Mesodermal cell (in vitro differentiated cells): ENCODE results near the gene CDK4.
A peak's percentile ranks its signal among the peaks of the same experiment; 100 is the strongest.

Source experiments
- H3K27ac ChIP-seq: 2 replicates; pipeline ENCODE4 v1.7.0; 2013; ENCODE audit warnings: mild to moderate bottlenecking, low read depth, low read length, moderate library complexity; ENCODE audit not compliant: severe bottlenecking
- H3K36me3 ChIP-seq: 2 replicates; pipeline ENCODE4 v1.7.1; 2013; ENCODE audit warnings: mild to moderate bottlenecking, low read length, moderate library complexity; ENCODE audit not compliant: control insufficient read depth, insufficient read depth
- H3K4me1 ChIP-seq: one replicate; pipeline ENCODE4 v1.7.1; 2013; ENCODE audit warnings: mild to moderate bottlenecking, low read length; ENCODE audit not compliant: insufficient read depth, control insufficient read depth, poor library complexity, severe bottlenecking
- H3K4me3 ChIP-seq: 2 replicates; pipeline ENCODE4 v1.7.0; 2013; ENCODE audit warnings: low read length, control low read depth, mild to moderate bottlenecking; ENCODE audit not compliant: insufficient read depth, poor library complexity, severe bottlenecking; ENCODE audit errors: extremely low read depth
- H3K9me3 ChIP-seq: 2 replicates; pipeline ENCODE4 v1.7.1; 2013; ENCODE audit warnings: mild to moderate bottlenecking, low read length, moderate library complexity; ENCODE audit not compliant: control insufficient read depth
- WGBS, 2 experiments: methylation state at CpG; one replicate each; pipeline ENCODE4 v1.1.5; 2013; ENCODE audit warnings: missing lambda C conversion rate in 2 of 2; ENCODE audit not compliant: insufficient coverage in 2 of 2; 5-methylcytosine and 5-hydroxymethylcytosine counted together

CDK4 gene

GRCh38 chr12:57738661-57739237 is 13.4 kb downstream of the CDK4 start, which contains the start of gene AGAP2:
AGAP2 (minus strand) TSS chr12:57738742; CDS start chr12:57738246, 496 bp downstream.
- WGBS, 2 experiments: 2% methylated on average over 23 of the region's 36 CpGs; no CpG with 5 or more reads in 1 of the 2 experiments
- Histone ChIP-seq H3K4me1 (peaks cover 6% of the 10 kb centered on the region), H3K9me3 (no peaks in the 10 kb centered on the region), H3K27ac (no peak within 1 kb of the TSS), H3K4me3 (peak within 1 kb of the TSS; percentile 33), H3K36me3 (no peaks in the 10 kb centered on the region)

- peak overlapping the region; percentile 33 for H3K4me3 ChIP-seq
- no peak overlapping the region for H3K27ac ChIP-seq
- no peaks in the 10 kb centered on the region for H3K9me3 ChIP-seq
- peaks cover 6% of the 10 kb centered on the region for H3K4me1 ChIP-seq
- no peaks in the 10 kb centered on the region for H3K36me3 ChIP-seq
- 0 to 1% methylated on average over 67 to 84 of the region's 110 CpGs for WGBS, 2 experiments
Measured at GRCh38 chr12:57737467-57738460, 14.3 kb downstream of the CDK4 start.

DNA sequence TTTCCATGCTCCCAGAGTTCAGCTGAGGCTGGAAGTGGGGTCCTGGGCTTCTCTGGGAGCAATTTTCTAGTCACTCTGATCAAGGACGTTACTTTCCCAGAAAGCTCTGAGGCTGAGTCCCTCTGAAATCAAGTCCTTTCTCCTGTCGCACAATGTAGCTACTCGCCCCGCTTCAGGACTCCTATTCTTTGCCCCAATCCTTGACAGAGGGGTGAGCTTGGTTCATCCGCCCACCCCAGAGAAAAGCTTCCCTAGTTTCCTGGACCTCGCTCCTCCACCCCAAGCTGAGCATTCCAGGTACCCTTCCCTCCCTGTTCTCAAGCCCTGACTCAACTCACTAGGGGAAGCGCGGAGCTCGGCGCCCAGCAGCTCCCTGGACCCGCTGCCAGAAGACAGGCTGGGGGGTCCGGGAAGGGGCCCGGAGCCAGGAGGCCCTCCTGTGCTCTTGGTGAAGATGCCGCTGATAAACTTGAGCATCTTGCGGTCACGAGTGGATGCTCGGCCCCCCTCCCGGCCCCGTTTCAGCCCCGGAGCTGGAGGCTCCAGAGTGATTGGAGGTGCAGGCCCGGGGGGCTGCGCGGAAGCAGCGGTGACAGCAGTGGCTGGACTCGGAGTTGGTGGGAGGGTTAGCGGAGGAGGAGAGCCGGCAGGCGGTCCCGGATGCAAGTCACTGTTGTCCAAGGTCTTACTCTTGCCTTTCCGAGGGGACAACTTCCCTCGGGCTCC is 15.2 kb downstream of the CDK4 start:
- Histone ChIP-seq H3K36me3 (no peaks in the 10 kb centered on the region), H3K27ac (no peak overlapping the region), H3K9me3 (no peaks in the 10 kb centered on the region), H3K4me1 (peaks cover 6% of the 10 kb centered on the region), H3K4me3 (peak overlapping the region; percentile 33)
- WGBS, 2 experiments: 1 to 2% methylated on average over 22 to 23 of the region's 31 CpGs

DNA sequence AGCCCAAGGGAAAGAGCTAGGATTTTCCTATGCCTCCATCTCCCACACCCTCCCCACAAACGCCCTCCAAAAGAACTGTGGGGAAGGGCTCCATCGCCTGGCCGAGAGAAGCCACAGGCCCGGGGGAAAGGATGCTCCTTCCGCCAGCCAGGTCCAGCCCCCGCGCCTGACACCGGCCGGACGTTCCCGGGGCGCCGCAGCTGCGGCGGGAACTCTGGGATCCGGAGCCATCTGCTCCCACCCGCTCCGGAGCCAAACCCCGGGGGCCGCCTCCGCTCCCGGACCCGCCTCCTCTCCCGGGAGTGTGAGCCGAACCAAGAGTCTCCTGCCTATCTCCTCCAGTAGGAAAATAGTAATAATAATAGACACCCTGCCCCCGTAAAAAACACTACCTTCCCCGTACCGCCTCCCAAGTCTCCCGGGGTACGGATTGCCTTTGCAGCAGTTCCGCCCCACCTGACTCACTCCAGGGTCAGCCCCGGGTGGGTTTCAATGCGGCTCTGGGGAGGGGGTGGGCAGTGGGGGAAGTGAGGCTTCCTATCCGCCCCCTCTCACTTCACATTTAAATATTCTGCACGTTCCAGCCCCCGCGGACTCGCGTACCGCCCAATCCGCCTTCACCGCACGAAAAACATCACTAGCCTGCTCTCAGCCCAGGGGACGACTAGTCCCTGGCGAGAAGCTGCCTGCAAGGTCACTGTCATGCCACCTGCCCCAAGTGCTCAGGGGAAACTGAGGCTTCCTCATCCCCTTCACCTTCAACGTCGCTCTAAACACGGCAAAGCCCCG is 16.0 kb downstream of the CDK4 start:
- Histone ChIP-seq H3K4me3 (peak overlapping the region; percentile 18), H3K9me3 (no peaks in the 10 kb centered on the region), H3K4me1 (peaks cover 6% of the 10 kb centered on the region), H3K36me3 (no peaks in the 10 kb centered on the region), H3K27ac (no peak overlapping the region)
- WGBS, 2 experiments: 0% methylated on average over 27 to 29 of the region's 49 CpGs

DNA sequence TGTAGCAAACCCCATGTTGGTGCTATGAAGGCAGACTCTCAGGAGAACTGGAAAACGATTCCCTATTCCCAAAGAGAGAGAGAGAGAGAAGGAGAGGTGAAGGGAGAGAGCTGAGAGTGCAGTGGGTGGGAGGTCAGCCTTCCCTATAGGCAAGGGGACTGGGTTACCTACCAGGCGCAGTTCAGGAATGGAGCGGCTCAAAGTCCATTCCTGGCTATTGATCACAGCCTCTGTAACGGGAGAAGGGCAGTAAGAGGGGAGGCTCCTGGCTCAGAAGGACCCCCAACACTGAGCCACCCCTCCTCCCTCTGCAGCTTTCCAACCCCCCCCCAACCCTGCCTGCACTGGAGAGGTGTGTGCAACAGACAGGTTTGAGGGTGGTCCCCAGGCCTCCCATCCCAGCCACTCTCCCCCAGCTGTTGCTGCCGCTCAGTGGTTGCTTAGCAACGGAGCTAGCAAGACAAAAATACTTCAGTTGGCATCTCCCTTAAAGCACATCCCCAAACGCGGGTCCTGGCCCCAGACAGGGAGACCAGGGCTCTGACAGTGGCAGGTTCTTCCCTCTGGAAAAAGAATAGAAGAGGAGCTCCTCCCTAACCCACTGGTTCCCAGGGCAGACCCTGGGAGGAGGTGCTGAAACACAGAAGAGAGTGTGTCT is 16.8 kb downstream of the CDK4 start:
- Histone ChIP-seq H3K9me3 (no peaks in the 10 kb centered on the region), H3K36me3 (no peaks in the 10 kb centered on the region), H3K4me1 (peaks cover 6% of the 10 kb centered on the region), H3K27ac (no peak overlapping the region), H3K4me3 (no peak overlapping the region)
- WGBS, 2 experiments: 7 to 29% methylated on average over 1 to 3 of the region's 8 CpGs

DNA sequence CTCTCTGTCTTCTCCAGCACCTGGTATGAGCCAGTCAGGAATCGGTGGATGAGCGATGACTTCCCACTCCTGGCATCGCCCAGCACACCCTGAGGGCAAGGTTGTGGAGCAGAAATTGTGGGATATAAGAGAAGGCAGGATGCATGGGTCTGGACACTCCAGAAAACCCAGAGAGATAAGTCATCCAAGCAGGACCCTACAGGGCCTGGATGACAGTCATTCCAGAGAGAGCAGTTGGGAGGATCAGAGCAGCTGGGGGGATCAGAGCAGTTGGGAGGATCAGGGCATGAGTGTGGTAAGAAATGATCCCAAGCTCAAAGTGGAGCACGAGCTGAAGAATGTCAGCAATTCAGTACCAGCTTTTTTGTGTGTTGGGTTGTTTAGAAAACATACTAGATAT is 17.5 kb downstream of the CDK4 start:
- no peaks in the 10 kb centered on the region for H3K36me3 ChIP-seq
- H3K9me3 ChIP-seq: no peaks in the 10 kb centered on the region
- 78 to 83% methylated on average over 2 to 3 of the region's 4 CpGs for WGBS, 2 experiments
- H3K27ac ChIP-seq: no peak overlapping the region
- H3K4me1 ChIP-seq: peaks cover 6% of the 10 kb centered on the region
- H3K4me3 ChIP-seq: no peak overlapping the region

DNA sequence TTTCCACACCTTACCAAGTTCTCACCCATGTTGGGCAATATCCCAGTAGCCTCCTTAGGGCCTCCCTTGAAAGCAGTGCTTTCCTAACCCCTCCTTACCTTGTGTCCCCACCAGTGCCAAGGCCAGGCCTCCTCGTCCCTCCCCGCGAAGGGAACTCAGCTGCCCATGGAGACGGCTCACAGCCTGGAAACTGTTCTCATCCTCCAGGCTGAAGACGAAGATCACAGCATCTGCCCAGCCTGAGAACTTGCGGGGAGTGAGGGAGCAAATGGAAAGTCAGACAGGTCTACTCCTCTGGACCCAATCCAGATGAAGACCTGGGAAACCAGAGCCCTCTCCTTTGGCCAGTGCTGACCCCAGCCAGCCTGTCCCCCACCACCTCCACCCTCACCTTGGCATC is 18.2 kb downstream of the CDK4 start:
- Histone ChIP-seq H3K27ac (no peak overlapping the region), H3K36me3 (no peaks in the 10 kb centered on the region), H3K4me3 (no peak overlapping the region), H3K9me3 (no peaks in the 10 kb centered on the region), H3K4me1 (peaks cover 6% of the 10 kb centered on the region)
- WGBS, 2 experiments: 73 to 85% methylated on average over 4 to 6 of the region's 6 CpGs

GRCh38 chr12:57732726-57733593 is 19.1 kb downstream of the CDK4 start:
- 79 to 86% methylated on average over 8 to 10 of the region's 11 CpGs for WGBS, 2 experiments
- Histone ChIP-seq H3K4me3 (no peak overlapping the region), H3K4me1 (peaks cover 6% of the 10 kb centered on the region)

DNA sequence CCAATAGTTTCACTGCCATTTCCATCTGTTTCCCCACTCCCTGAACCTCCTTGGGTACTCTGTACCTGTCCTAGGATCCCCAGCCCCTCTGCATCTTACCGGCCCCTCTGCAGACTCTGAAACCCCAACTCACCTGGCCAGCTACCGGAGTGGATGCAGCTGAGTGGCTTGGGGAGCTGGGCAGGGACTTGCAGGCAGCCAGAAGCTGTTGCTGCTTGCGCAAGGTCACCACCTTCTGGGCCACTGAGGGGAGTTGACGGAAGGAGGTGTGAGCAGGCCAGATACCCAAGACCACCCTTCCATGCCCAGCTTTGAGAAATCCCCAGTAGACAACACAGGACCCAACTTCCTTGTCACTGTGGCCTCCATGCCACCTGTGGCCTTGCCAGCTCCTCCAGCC is 19.8 kb downstream of the CDK4 start:
- H3K36me3 ChIP-seq: no peaks in the 10 kb centered on the region
- no peak overlapping the region for H3K27ac ChIP-seq
- WGBS, 2 experiments: 69 to 100% methylated on average over 1 to 3 of the region's 4 CpGs
- H3K9me3 ChIP-seq: no peaks in the 10 kb centered on the region
- peaks cover 6% of the 10 kb centered on the region for H3K4me1 ChIP-seq
- no peak overlapping the region for H3K4me3 ChIP-seq

More at GRCh38 chr12:57732726-57733593, 19.1 kb downstream of the CDK4 start:
- Histone ChIP-seq H3K36me3 (no peaks in the 10 kb centered on the region), H3K27ac (no peak overlapping the region), H3K9me3 (no peaks in the 10 kb centered on the region)
